ENCODE data around the gene DHRS9. TPM values are rescaled to one million over a fixed set of nuclear protein-coding genes. Genes with fewer than 3 reads are reported as not detected.

Gene DHRS9
- polyA plus RNA-seq, 1 donor (not counting 4 experiments of a cell fraction or from before 2014, with no cell fraction given), result 3.3 TPM

DNA sequence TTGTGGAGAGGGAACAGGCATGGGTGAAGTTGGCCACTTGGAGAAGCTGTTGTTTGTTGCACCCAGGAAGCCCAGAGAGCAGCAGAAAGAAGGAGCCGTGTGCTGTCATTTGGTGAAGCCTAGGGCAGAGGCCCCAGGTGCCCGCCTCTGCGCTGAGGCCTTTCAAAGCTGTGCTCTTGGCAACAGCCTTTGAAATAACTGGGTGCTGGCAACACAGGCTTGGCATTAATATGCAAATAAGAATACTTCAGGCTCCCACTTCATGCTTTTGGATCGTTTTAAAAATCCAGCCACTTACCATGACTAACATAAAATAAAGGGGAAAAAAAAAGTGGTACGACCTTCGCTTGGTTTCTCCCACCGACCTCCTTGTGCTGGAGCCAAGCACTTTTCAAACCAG lies 41.1 kb downstream of the DHRS9 start:
- Histone ChIP-seq H3K79me2 (ENCODE audit: control insufficient read depth, insufficient read depth, low read length) (no peaks in the 10 kb centered on the region), H3K9me1 (ENCODE audit: control insufficient read depth, extremely low read depth, insufficient read depth, low read length) (no peaks in the 10 kb centered on the region), H3K27me3 (ENCODE audit: control insufficient read depth, extremely low read depth, insufficient read depth, low read length) (no peaks in the 10 kb centered on the region), H2AFZ (ENCODE audit: control insufficient read depth, low read length) (no peak overlapping the region), H3K4me3 (ENCODE audit: control insufficient read depth in 2 of 3, extremely low read depth in 1 of 3, insufficient read depth in 2 of 3, low read depth in 1 of 3, low read length in 3 of 3) (no peak overlapping the region), H4K20me1 (ENCODE audit: control insufficient read depth, extremely low read depth, insufficient read depth, low read length) (no peaks in the 10 kb centered on the region), H3K9ac (ENCODE audit: control insufficient read depth, extremely low read depth, insufficient read depth, low read length) (no peak overlapping the region), H3K4me1 (ENCODE audit: control insufficient read depth, extremely low read depth, insufficient read depth, low read length) (peaks cover 3% of the 10 kb centered on the region), H3K27ac (ENCODE audit: control insufficient read depth, insufficient read depth, low read length) (no peak overlapping the region), H3K36me3 (ENCODE audit: control insufficient read depth in 2 of 2, extremely low read depth in 1 of 2, insufficient read depth in 2 of 2, low read length in 2 of 2) (no peaks in the 10 kb centered on the region), H3K9me3 (ENCODE audit: control insufficient read depth, low read depth, low read length) (no peaks in the 10 kb centered on the region), H3K4me2 (ENCODE audit: control insufficient read depth, extremely low read depth, insufficient read depth, low read depth, low read length) (no peak overlapping the region)
- FAIRE-seq (no peak), DNase-seq (ENCODE audit: low read depth, low spot score) (no peak)
- no peak for TF ChIP-seq EZH2 (IDR thresholded peaks at IDR 0.05; ENCODE audit: low read length)
- TF ChIP-seq, protein P1, sequence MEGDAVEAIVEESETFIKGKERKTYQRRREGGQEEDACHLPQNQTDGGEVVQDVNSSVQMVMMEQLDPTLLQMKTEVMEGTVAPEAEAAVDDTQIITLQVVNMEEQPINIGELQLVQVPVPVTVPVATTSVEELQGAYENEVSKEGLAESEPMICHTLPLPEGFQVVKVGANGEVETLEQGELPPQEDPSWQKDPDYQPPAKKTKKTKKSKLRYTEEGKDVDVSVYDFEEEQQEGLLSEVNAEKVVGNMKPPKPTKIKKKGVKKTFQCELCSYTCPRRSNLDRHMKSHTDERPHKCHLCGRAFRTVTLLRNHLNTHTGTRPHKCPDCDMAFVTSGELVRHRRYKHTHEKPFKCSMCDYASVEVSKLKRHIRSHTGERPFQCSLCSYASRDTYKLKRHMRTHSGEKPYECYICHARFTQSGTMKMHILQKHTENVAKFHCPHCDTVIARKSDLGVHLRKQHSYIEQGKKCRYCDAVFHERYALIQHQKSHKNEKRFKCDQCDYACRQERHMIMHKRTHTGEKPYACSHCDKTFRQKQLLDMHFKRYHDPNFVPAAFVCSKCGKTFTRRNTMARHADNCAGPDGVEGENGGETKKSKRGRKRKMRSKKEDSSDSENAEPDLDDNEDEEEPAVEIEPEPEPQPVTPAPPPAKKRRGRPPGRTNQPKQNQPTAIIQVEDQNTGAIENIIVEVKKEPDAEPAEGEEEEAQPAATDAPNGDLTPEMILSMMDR (optimal IDR thresholded peaks at IDR 0.05 in 1 of 3, IDR thresholded peaks at IDR 0.05 in 1 of 3, conservative IDR thresholded peaks at IDR 0.05 in 1 of 3; ENCODE audit: extremely low read depth in 1 of 3, insufficient read depth in 2 of 3, low read length in 3 of 3), result no peak
- dilution Hi-C loops (cut with MboI; ENCODE audit: extremely low pct_ligation_motif_present, low sequenced_read_pairs), result no loop called here

DNA sequence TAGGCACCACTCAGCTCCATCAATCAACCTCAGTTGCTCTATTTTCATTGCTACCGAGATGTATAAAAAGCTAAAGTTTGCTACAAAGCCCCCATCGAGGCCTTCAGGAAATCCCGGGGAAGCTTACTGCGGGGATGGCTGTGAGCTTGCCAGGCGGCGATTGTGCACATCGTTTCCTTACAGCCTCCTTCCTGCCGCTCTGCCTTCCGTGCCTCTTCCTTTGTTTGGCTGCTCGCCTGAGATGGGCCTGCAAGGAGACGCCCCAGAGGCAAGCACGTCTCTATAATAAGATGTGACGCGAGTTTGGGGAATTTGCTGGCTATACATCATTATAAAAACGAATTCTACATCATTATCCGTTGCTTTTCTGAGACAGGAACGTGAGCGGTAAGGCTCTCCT lies 41.6 kb downstream of the DHRS9 start:
- no peak for DNase-seq (ENCODE audit: low read depth, low spot score)
- H3K4me2 ChIP-seq (ENCODE audit: control insufficient read depth, extremely low read depth, insufficient read depth, low read depth, low read length), result no peak overlapping the region
- no peaks in the 10 kb centered on the region for H3K79me2 ChIP-seq (ENCODE audit: control insufficient read depth, insufficient read depth, low read length)
- FAIRE-seq, result no peak
- H3K27me3 ChIP-seq (ENCODE audit: control insufficient read depth, extremely low read depth, insufficient read depth, low read length), result no peaks in the 10 kb centered on the region
- H3K9me3 ChIP-seq (ENCODE audit: control insufficient read depth, low read depth, low read length), result no peaks in the 10 kb centered on the region
- no peaks in the 10 kb centered on the region for H3K36me3 ChIP-seq (ENCODE audit: control insufficient read depth in 2 of 2, extremely low read depth in 1 of 2, insufficient read depth in 2 of 2, low read length in 2 of 2)
- H4K20me1 ChIP-seq (ENCODE audit: control insufficient read depth, extremely low read depth, insufficient read depth, low read length), result no peaks in the 10 kb centered on the region
- H3K4me1 ChIP-seq (ENCODE audit: control insufficient read depth, extremely low read depth, insufficient read depth, low read length), result peaks cover 3% of the 10 kb centered on the region
- H3K4me3 ChIP-seq (ENCODE audit: control insufficient read depth in 2 of 3, extremely low read depth in 1 of 3, insufficient read depth in 2 of 3, low read depth in 1 of 3, low read length in 3 of 3), result no peak overlapping the region
- no peak for TF ChIP-seq EZH2 (IDR thresholded peaks at IDR 0.05; ENCODE audit: low read length)
- TF ChIP-seq, protein P1 (optimal IDR thresholded peaks at IDR 0.05 in 1 of 3, IDR thresholded peaks at IDR 0.05 in 1 of 3, conservative IDR thresholded peaks at IDR 0.05 in 1 of 3; ENCODE audit: extremely low read depth in 1 of 3, insufficient read depth in 2 of 3, low read length in 3 of 3), result no peak
- dilution Hi-C loops (cut with MboI; ENCODE audit: extremely low pct_ligation_motif_present, low sequenced_read_pairs), result no loop called here
- H2AFZ ChIP-seq (ENCODE audit: control insufficient read depth, low read length), result no peak overlapping the region
- no peak overlapping the region for H3K9ac ChIP-seq (ENCODE audit: control insufficient read depth, extremely low read depth, insufficient read depth, low read length)
- no peak overlapping the region for H3K27ac ChIP-seq (ENCODE audit: control insufficient read depth, insufficient read depth, low read length)
- no peaks in the 10 kb centered on the region for H3K9me1 ChIP-seq (ENCODE audit: control insufficient read depth, extremely low read depth, insufficient read depth, low read length)
